ENCODE results near the gene SLC5A5.

SLC5A5 gene

DNA sequence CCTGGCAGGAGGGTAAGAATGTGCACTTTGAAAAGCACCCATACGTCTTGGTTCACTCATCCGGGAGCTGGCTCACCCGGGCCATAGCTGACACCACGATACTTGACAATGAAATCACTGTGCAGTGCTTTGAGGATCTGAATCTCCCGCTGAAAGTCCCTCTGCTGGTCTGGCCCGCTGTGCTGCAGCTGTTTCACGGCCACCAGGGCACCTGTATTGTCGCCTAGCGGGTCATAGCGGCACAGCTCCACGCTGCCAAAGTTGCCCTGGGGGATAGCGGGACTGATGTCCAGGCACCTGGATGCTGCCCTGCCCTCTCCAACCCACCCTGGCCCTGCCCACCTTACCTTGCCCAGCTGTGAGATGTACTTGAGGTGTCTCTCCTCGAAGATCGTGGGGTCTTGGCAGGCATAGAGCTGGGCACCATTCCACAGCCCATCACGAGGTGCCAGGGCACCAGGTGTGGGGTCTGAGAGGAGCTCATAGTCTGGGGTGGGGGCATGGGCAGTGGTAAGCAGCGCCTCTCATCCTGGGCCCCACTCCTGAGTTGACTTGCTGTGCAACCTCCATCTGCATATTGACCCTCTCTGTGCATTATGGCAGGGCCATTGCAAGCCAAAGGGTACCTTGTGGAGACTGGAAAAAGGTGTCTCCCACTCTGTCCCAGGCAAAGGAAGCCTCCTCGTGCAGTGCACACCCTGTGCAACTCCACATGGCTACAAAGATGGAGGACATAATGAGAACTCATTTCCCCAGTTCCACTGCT, 39.1 kb upstream of the SLC5A5 start:
- TF ChIP-seq, protein P1, sequence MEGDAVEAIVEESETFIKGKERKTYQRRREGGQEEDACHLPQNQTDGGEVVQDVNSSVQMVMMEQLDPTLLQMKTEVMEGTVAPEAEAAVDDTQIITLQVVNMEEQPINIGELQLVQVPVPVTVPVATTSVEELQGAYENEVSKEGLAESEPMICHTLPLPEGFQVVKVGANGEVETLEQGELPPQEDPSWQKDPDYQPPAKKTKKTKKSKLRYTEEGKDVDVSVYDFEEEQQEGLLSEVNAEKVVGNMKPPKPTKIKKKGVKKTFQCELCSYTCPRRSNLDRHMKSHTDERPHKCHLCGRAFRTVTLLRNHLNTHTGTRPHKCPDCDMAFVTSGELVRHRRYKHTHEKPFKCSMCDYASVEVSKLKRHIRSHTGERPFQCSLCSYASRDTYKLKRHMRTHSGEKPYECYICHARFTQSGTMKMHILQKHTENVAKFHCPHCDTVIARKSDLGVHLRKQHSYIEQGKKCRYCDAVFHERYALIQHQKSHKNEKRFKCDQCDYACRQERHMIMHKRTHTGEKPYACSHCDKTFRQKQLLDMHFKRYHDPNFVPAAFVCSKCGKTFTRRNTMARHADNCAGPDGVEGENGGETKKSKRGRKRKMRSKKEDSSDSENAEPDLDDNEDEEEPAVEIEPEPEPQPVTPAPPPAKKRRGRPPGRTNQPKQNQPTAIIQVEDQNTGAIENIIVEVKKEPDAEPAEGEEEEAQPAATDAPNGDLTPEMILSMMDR (IDR thresholded peaks at IDR 0.05; ENCODE audit: low read depth, low read length): no peak
- H3K4me3 ChIP-seq (ENCODE audit: low read depth, low read length): no peak overlapping the region

DNA sequence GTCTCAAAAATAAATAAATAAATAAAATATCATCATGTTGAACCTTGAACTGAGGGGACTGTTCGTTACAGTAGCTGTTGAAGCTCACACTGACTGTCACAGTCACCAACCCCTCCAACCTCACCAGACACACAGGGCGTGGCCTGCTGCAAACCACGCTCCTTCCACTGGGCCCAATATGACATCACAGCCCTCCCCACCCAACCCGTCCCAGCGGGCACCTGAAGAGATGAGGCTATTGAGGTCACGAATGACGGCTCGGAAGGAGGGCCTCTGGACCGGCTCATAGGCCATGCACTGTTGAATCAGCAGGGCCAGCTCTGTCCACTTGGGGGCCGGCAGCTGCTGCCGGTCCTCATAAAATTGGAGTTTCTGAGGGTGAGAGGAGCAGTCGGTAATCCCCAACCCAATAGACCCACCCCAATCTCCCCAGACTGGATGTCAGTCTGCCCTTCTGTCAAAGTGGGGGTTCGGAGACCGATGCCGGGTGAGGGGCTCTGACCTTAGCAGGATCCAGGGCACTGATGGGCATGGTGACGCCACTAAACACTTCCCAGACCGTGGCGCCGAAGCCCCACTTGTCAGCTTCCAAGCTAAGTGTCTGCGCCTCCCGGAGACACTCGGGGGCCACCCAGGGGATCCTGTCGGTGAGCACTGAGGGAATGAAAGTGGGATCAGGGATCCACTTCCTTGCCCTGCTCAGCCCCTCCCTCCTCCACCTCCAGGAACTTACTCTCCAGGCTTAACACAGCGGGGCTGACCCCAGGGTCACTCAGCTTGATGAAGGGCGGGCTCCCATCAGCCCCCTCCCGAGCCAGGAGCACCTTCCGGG, 37.2 kb upstream of the SLC5A5 start:
- no peak overlapping the region for H3K4me3 ChIP-seq (ENCODE audit: low read depth, low read length)
- TF ChIP-seq, protein P1 (IDR thresholded peaks at IDR 0.05; ENCODE audit: low read depth, low read length): no peak

GRCh38 chr19:17835182-17836006, 36.4 kb upstream of the SLC5A5 start:
- no peak overlapping the region for H3K4me3 ChIP-seq (ENCODE audit: low read depth, low read length)
- TF ChIP-seq, protein P1 (IDR thresholded peaks at IDR 0.05; ENCODE audit: low read depth, low read length): no peak

GRCh38 chr19:17836530-17836929, 35.2 kb upstream of the SLC5A5 start:
- H3K4me3 ChIP-seq (ENCODE audit: low read depth, low read length): no peak overlapping the region
- TF ChIP-seq, protein P1 (IDR thresholded peaks at IDR 0.05; ENCODE audit: low read depth, low read length): no peak

DNA sequence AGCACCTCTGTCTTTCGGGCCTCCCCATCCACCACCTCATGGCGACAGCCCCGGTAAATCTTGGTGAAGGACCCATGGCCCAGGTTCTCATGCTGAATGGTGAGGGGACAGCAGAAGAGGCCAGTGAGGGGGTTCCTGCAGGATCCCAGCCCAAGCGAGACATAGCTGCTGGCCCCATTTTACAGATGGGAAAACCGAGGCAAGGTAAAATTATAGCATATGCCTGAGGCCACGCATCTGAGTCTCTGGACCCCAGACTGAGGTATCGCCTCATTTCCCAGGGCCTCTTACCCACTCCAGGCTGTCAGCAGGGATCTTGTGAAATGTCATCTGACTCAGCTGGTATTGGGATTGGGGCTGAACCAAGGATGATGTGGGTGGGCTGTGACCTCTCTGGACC, 33.8 kb upstream of the SLC5A5 start:
- TF ChIP-seq, protein P1 (IDR thresholded peaks at IDR 0.05; ENCODE audit: low read depth, low read length): no peak
- no peak overlapping the region for H3K4me3 ChIP-seq (ENCODE audit: low read depth, low read length)

- TF ChIP-seq, protein P1 (IDR thresholded peaks at IDR 0.05; ENCODE audit: low read depth, low read length): no peak
- no peak overlapping the region for H3K4me3 ChIP-seq (ENCODE audit: low read depth, low read length)
Observed at GRCh38 chr19:17840019-17840418, 31.7 kb upstream of the SLC5A5 start.
